DOHH2 (cell line): ENCODE results near the gene DEFB113.

ENCODE experiments used
- H3F3A ChIP-seq: fragments of 200-600 bp; sonication (generic), shearing (Covaris generic); 2 replicates; pipeline ENCODE4 v1.6.0; 2016; ENCODE audit warnings: antibody characterized with exemption, mild to moderate bottlenecking; ENCODE audit not compliant: control insufficient read depth, insufficient read depth
- H3K27ac ChIP-seq: fragments of 200-600 bp; sonication (generic); 2 replicates; pipeline ENCODE4 v1.5.1; 2014; ENCODE audit warnings: low read depth, mild to moderate bottlenecking, low read length, moderate library complexity
- H3K27me3 ChIP-seq: fragments of 200-600 bp; sonication (generic); 2 replicates; pipeline ENCODE4 v1.6.1; 2014; ENCODE audit warnings: mild to moderate bottlenecking, low read length, mixed read lengths; ENCODE audit not compliant: control insufficient read depth
- H3K36me3 ChIP-seq: fragments of 200-600 bp; sonication (generic); 2 replicates; pipeline ENCODE4 v1.6.1; 2014; ENCODE audit warnings: mild to moderate bottlenecking, low read length, moderate library complexity, mixed read lengths; ENCODE audit not compliant: control insufficient read depth
- H3K4me1 ChIP-seq: fragments of 200-600 bp; sonication (generic); 2 replicates; pipeline ENCODE4 v1.6.1; 2014; ENCODE audit warnings: mild to moderate bottlenecking, low read length, mixed read lengths; ENCODE audit not compliant: control insufficient read depth
- H3K4me2 ChIP-seq: fragments of 200-600 bp; sonication (generic); 2 replicates; pipeline ENCODE4 v1.6.0; 2014; ENCODE audit warnings: mild to moderate bottlenecking, low read length, moderate library complexity
- H3K4me3 ChIP-seq: fragments of 200-600 bp; sonication (generic); 2 replicates; pipeline ENCODE4 v1.5.1; 2014; ENCODE audit warnings: mild to moderate bottlenecking, low read length, mixed read lengths
- H3K79me2 ChIP-seq: fragments of 200-600 bp; sonication (generic); 2 replicates; pipeline ENCODE4 v1.6.1; 2014; ENCODE audit warnings: mild to moderate bottlenecking, low read length, mixed read lengths; ENCODE audit not compliant: control insufficient read depth
- H3K9me2 ChIP-seq: fragments of 200-600 bp; sonication (generic); replicated peaks from 2 replicates; pipeline ENCODE4 v1.6.1; 2014; ENCODE audit warnings: mild to moderate bottlenecking, low read length, mixed read lengths; ENCODE audit not compliant: control insufficient read depth
- H3K9me3 ChIP-seq: fragments of 200-600 bp; sonication (generic); 2 replicates; pipeline ENCODE4 v1.6.1; 2014; ENCODE audit warnings: antibody characterized with exemption, low read length, mixed read lengths; ENCODE audit not compliant: control insufficient read depth, insufficient read depth
- H4K20me1 ChIP-seq: fragments of 200-600 bp; sonication (generic); 2 replicates; pipeline ENCODE4 v1.6.0; 2014; ENCODE audit warnings: low read depth, mild to moderate bottlenecking, antibody characterized with exemption, low read length, moderate library complexity; ENCODE audit not compliant: control insufficient read depth, insufficient read depth
- CTCF ChIP-seq: fragments of 200-600 bp; sonication (generic); IDR thresholded peaks from one replicate; pipeline ENCODE4 v1.5.1; 2014; ENCODE audit warnings: antibody characterized with exemption, mild to moderate bottlenecking, low read depth, low read length; ENCODE audit not compliant: poor library complexity, severe bottlenecking
- EZH2phosphoT487 ChIP-seq: fragments of 200-600 bp; sonication (generic); IDR thresholded peaks from 2 replicates; pipeline ENCODE4 v1.6.1; 2017; ENCODE audit warnings: borderline replicate concordance, mild to moderate bottlenecking, antibody characterized with exemption, low read length, moderate library complexity, mixed read lengths

Gene DEFB113

GRCh38 chr6:49937017-49937416, 32.4 kb downstream of the DEFB113 start:
- H3K27ac ChIP-seq = no peak overlapping the region
- H3K9me2 ChIP-seq = no peaks in the 10 kb centered on the region
- H3K36me3 ChIP-seq = no peaks in the 10 kb centered on the region
- H3K79me2 ChIP-seq = no peaks in the 10 kb centered on the region
- H3K4me2 ChIP-seq = no peak overlapping the region
- H3K4me1 ChIP-seq = no peaks in the 10 kb centered on the region
- H3K9me3 ChIP-seq = no peaks in the 10 kb centered on the region
- no peaks in the 10 kb centered on the region for H3F3A ChIP-seq
- no peaks in the 10 kb centered on the region for H4K20me1 ChIP-seq
- no peak overlapping the region for H3K4me3 ChIP-seq
- no peaks in the 10 kb centered on the region for H3K27me3 ChIP-seq
- TF ChIP-seq EZH2phosphoT487 = no peak
- no peak for TF ChIP-seq CTCF

- no peaks in the 10 kb centered on the region for H4K20me1 ChIP-seq
- H3K36me3 ChIP-seq = no peaks in the 10 kb centered on the region
- H3K79me2 ChIP-seq = no peaks in the 10 kb centered on the region
- H3F3A ChIP-seq = no peaks in the 10 kb centered on the region
- no peak overlapping the region for H3K4me3 ChIP-seq
- no peaks in the 10 kb centered on the region for H3K4me1 ChIP-seq
- H3K27ac ChIP-seq = no peak overlapping the region
- H3K9me2 ChIP-seq = no peaks in the 10 kb centered on the region
- no peak for TF ChIP-seq CTCF
- no peak overlapping the region for H3K4me2 ChIP-seq
- H3K9me3 ChIP-seq = no peaks in the 10 kb centered on the region
- no peaks in the 10 kb centered on the region for H3K27me3 ChIP-seq
These were observed 34.0 kb downstream of the DEFB113 start for GRCh38 chr6:49935387-49935786.

GRCh38 chr6:49934770-49935169, 34.7 kb downstream of the DEFB113 start:
- H3K9me2 ChIP-seq = no peaks in the 10 kb centered on the region
- no peak overlapping the region for H3K27ac ChIP-seq
- H3K27me3 ChIP-seq = no peaks in the 10 kb centered on the region
- no peaks in the 10 kb centered on the region for H3K9me3 ChIP-seq
- no peaks in the 10 kb centered on the region for H3F3A ChIP-seq
- H3K4me2 ChIP-seq = no peak overlapping the region
- H3K36me3 ChIP-seq = no peaks in the 10 kb centered on the region
- no peak overlapping the region for H3K4me3 ChIP-seq
- H3K4me1 ChIP-seq = no peaks in the 10 kb centered on the region
- H4K20me1 ChIP-seq = no peaks in the 10 kb centered on the region
- TF ChIP-seq EZH2phosphoT487 (no peak), CTCF (no peak)
- no peaks in the 10 kb centered on the region for H3K79me2 ChIP-seq

- Histone ChIP-seq H3K36me3 (no peaks in the 10 kb centered on the region), H3K4me3 (no peak overlapping the region), H3K4me2 (no peak overlapping the region), H3F3A (no peaks in the 10 kb centered on the region), H3K79me2 (no peaks in the 10 kb centered on the region), H4K20me1 (no peaks in the 10 kb centered on the region), H3K27me3 (no peaks in the 10 kb centered on the region), H3K27ac (no peak overlapping the region), H3K9me3 (no peaks in the 10 kb centered on the region), H3K4me1 (no peaks in the 10 kb centered on the region), H3K9me2 (no peaks in the 10 kb centered on the region)
- TF ChIP-seq CTCF = no peak
- TF ChIP-seq EZH2phosphoT487 = no peak
These were observed 35.9 kb downstream of the DEFB113 start for GRCh38 chr6:49933526-49933925.
